HG03064 (cell line): ENCODE measurements around the gene GNAZ.

Experiments used
- ATAC-seq: cut with Tn5 transposase; IDR thresholded peaks from one replicate; pipeline ENCODE4 v1.9.1; 2021; ENCODE audit warnings: low read depth; ENCODE audit not compliant: unreplicated experiment

The GNAZ gene

DNA sequence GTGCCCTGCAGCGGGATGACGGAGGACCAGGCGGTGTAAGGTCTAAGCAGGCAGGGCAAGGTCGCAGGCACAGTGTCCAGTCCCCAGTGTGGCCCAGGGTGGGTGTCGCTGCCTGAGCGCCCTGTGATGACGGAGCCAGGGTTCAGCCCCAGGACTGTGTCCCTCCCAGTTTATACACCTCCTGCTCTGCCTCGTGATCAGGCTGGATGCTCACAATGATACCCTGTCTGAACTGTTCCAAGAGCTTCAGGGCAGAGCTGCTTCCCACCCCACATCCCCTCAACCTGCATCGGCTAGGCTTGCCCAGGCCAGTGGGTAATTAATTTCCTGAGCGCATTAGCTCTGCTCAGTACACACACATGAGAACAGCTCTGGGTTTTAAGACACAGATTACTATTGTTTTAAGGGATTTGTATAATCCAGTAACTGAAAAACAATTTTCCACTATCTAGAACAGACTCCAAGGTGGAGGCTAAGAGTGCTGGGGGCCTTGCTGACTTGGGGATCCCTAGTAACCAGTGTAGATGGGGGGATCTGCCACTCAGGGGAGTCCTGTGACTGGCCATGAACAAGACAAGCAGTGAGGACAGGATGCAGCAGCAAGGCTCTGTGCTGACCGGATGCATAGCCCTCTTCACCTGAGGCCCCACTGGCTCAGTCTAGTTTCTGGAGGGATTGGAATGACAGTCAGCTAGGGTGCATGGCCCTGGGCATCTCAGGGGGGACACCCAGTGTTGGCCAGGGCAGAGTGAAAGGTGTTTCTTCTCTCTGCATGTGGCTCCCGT lies 34.1 kb downstream of the GNAZ start:
- ATAC-seq: no peak

- ATAC-seq: no peak
Measured at GRCh38 chr22:23105304-23105703, 35.0 kb downstream of the GNAZ start.

GRCh38 chr22:23105919-23106318 lies 35.6 kb downstream of the GNAZ start:
- no peak for ATAC-seq

DNA sequence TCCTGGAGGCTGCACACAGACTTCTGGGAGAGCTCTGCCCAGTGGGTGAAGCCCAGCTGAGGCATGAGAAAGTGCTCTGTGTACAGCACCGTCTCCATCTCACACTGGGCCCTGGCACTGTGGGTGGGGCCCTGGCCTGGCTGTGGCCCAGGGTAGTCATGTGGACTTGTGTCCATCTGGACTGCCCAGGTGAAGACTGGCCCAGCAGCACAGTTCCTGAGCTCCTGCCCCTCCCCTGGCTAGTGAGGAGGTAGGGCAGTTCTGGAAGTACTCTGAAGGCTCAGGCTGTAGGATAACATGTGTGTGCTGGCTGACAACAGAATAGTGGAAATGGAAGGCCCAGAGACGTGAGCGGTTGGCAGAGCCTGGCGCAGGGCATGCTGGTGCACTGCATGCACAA lies 36.0 kb downstream of the GNAZ start:
- no peak for ATAC-seq

GRCh38 chr22:23106906-23107367 lies 36.6 kb downstream of the GNAZ start:
- ATAC-seq: no peak

DNA sequence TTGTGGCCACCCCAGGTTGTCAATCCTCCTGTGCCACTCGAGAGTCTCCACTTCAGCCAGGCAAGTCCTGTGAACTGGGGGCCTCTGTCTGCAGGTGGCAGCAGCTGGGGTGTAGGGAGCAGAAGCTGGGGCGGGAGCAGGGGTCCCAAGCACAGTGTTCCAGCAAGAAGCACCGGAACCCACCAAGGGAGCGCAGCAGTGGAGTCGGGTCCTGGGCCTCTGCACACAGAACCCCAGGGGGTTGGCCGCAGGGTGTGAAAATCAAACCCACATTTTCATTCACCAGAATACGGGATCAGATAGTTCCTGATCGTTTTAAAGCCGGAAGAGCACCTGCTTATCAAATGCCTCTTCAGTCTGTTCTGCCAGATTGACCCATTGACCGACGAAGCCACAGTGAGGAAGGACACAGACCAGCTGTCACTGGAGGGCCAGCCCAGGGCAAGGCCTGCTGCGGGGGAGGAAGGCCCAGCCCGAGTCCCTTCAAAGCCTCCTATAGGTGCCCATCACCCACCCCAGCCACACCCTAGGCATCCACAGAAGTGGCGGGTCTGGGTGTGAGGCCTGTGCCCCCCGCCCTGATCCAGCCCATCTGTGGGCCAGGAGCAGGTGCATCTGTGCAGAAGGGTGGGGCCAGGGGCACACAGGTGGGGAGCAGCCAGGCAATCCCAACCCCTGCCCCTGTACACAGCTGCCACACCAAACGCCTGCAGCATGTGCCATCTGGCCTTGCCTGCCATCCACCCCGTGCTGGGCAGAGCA lies 37.3 kb downstream of the GNAZ start:
- no peak for ATAC-seq

DNA sequence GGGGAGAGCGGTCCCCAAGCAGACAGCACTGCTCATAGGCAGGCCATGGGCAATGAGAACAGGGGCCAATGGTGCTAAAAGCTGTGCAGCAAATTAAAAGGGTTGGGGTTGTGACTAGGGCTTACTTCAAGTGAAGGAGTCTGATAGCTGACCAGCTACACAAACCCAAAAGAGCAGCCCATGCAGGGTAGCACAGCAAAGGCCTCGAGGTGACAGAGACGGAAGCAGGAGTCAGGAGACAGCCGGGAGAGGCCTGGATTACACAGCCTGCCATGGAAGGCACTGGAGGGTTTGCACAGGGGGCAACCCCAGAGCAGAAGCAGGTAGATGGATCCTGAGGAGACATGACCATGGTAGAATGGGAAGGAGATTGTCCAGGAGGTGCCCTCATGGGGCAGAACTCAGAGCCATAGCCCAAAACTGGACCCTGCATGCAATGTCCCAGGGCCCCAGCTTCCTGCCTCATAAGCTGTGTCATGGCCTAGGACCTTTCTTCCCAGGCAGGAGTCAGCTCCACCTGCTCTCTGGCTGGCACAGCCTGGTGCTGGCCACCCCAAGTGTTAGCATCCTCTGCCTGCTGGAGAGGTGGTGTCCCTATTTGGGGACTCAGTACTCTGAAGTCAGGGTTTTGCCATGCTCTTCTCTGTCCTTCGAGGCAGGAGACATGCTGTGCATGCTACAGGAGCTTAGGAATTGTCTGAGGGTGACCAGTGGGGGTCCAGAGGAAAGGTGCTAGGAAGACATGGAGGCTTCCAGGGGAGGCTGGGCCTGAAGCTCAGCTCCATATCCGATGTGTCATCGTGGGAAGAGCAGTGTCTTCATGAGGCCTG lies 38.1 kb downstream of the GNAZ start:
- ATAC-seq: no peak

- no peak for ATAC-seq
Measured at GRCh38 chr22:23109079-23109347, 38.7 kb downstream of the GNAZ start.

DNA sequence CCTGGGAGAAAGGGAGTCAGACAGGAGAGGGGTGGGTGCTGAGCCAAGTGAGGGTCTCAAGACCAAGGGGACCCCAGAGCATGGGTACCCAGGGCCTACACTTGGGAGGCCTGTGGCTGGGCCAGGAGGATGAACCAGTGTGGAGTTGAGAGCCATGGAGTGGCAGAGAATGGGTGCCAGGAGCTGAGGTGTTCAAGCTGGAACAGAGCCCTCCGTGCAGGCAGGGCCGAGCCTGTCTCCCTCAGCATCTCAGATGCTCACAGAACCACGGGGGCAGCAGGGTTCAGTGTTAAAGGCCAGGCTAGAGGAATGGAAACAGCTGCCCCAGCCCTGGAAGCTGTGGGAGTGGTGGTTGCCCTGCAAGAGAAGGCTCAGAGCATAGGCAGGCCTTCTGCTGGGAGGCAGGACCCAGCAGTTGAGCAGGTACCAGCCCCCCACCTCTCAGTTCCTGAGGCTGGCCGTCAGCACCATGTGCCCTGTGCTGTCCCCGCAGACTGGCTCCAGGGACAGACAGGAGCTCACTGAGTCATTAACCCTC lies 39.2 kb downstream of the GNAZ start:
- ATAC-seq: no peak

DNA sequence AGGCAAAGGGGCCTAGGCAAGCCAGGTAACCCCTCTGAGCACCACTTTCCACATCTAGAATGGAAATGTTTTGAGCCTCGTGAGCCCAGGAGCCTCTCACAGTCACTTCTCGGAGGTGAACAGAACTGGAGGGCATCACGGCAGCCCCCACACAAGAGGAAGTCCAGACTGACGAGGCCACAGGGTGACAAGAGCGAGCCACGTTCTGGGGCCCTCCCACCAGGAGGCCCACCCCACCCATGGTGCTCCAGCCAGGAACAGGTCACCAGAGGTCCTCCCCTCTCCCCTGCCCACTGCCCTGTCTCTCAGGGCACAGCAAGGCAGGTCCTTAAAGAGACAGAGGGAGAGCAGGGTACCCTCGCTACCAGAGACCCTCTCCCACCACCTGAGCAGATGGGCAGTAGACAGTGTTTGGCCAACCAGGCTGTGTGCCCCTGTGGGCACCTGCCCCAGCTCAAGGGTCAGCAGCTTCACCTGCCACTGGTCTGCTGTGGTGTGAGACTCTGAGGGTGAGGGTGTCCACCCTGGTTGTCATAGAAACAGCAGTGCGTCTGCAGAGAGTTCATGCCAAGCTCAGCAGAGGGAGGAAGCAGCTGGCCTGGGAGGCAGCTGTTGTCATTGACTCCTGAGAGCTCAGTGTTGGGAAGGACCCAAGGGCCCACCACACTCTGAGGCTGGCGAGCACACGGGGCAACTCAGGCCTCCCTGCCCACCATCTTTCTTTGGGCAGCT lies 40.0 kb downstream of the GNAZ start:
- ATAC-seq: no peak

- ATAC-seq: no peak
Measured at GRCh38 chr22:23110922-23111527, 40.7 kb downstream of the GNAZ start.

GRCh38 chr22:23112472-23113012 lies 42.2 kb downstream of the GNAZ start:
- ATAC-seq: no peak

DNA sequence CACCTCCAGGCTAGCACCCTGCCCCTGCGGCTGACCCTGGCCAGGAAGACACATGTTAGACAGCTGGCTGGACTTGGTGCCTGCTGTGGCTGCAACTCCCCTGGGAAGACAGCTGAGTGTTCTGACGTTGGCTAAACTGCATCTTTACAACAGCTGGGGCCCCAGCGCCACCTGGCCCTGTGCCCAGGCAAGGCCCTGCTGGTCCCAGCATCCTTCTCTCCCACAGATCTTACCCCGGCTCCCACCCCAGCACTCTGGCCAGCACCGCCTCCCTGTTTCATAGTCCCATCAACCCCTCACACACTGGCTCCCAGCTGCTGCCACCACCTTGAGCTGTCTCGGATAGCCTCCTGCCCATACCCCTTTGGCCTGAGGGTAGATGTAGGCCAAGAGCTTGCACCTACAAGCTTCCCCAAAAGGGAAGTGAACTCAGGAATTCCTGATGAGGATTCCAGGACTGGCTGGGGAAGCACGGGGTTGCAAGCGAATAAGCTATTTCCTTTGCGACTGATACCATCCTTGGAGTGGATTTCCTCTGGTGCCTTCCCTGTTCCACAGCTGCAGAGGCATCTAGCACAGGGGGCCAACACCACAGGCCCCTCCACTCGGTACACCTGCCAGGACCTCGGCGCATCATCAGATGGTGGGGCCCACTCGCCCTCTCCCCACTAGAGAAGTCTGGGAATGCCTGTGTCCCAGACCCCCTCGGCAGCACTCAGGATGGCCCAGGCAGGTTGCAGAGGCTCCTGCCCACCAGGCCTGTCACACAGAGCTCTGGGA lies 42.9 kb downstream of the GNAZ start:
- ATAC-seq: no peak

DNA sequence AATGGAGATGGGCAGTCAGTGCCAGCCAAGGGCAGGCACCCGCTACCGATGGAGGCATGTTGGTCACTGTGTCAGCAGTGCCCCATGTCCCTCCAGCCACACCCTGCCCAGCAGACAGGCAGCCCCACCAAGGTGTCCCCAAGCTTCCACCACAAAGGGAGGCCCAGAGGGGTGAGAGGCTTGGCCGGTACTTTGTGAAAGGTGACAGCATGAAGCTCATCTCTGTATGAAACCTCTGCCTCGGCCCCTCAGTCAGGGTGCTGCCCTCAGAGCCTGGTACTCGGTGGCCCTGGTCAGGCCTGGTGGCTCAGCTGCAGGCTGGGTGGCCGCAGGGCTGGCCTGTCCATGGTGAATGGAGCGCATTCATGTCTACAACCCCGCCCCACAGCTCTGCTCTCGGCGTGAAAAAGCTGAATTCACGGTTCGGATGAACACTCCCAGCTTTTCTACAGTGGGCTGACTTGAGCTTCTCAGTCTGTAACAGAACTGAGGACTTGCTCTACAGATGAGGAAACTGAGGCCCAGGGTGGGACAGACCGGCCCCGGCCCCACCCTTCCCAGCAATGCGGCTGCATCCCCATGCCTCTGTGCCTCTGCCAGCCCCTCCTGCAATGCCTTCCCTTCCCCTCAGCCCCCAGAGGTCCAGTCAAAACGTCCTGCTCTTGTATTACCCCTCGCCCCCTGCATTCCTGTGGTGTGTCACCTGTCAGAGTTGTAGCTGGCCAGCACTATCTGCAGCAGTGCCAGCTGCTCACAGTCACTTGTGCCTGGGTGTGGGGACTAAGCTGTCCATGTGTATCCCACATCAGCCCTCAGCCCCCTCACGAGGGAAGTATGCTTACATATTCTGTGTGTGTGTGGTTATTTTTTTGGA lies 43.8 kb downstream of the GNAZ start:
- no peak for ATAC-seq

- no peak for ATAC-seq
Measured at GRCh38 chr22:23114721-23115020, 44.4 kb downstream of the GNAZ start.

GRCh38 chr22:23115369-23115768 lies 45.0 kb downstream of the GNAZ start:
- no peak for ATAC-seq

DNA sequence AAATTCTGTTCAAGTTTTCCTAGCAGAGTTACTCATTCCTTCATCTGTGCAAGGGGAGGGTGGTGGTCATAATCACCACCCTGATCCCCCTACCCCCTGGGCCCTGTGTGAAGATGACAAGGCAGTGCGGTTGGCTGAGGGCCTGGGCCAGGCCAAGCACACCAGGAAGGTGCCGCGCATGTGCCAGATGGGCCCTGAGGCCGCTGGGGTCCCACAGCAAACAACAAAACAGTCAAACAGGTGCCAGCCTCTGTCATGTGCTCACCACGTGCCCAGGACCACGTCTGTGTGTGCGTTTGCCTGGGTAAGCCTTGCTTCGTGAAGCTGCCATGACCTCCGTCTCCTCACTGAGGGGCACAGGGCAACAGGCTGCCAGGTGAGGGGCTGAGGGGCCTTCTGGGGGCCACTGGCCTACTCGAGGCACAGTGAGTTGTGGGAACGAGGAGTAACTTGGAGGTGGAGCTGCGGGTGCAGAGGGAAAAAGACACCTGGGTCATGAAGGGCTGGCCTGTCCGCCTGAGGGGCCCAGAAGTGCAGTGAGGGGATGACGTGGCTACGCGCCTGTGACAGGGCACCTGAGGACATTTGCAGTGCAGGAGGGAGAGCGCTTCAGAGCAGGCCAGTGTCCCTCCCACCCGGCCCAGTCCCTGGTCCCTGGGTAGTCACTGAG lies 45.6 kb downstream of the GNAZ start:
- no peak for ATAC-seq
